ENCODE results near the gene MYOF.
"Not testable (repeated sequence)": the region's sequence is repeated elsewhere in the genome, so short reads cannot be mapped to it uniquely, and the experiment has no call there.

The MYOF gene

GRCh38 chr10:93420091-93420490, 62.0 kb downstream of the MYOF start:
- no peak for TF ChIP-seq CTCF (IDR thresholded peaks at IDR 0.05; ENCODE audit: extremely low read depth, missing control alignments)
- DNase-seq (ENCODE audit: low spot score), result no peak

DNA sequence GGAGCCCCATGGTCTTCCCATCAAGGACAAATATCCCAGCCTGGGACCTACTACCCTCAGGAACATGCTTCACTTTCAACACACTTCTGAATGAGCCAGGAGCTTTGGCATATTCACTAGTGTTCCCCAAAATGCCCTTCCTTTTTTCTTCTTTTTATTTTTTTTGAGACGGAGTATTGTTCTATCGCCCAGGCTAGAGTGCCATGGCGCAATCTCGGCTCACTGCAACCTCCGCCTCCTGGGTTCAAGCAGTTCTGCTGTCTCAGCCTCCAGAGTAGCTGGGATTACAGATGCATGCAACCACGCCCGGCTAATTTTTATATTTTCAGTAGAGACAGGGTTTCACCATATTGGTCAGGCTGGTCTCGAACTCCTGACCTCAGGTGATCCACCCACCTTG, 63.1 kb downstream of the MYOF start:
- not testable (repeated sequence) for DNase-seq (ENCODE audit: low spot score)

DNA sequence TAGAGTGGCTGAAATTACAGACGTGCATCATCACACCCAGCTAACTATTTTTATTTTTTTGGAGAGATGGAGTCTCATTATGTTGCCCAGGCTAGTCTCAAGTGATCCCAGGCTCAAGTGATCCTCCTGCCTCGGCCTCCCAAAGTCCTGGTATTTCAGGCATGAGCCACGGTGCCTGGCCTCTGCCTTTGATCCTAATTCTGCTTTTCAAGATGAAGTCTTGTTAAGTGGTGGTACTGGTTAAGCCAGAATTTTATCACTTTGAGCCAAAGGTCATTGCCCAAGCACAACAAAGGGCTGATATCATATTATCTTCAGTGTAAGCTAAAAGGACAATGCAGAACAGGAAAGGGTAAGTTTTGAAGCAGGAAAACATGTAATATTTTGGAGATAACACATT, 64.2 kb downstream of the MYOF start:
- no peak for DNase-seq (ENCODE audit: low spot score)
- TF ChIP-seq CTCF (IDR thresholded peaks at IDR 0.05; ENCODE audit: extremely low read depth, missing control alignments), result no peak

- DNase-seq (ENCODE audit: low spot score), result no peak
Observed at GRCh38 chr10:93417266-93417665, 64.9 kb downstream of the MYOF start.

DNA sequence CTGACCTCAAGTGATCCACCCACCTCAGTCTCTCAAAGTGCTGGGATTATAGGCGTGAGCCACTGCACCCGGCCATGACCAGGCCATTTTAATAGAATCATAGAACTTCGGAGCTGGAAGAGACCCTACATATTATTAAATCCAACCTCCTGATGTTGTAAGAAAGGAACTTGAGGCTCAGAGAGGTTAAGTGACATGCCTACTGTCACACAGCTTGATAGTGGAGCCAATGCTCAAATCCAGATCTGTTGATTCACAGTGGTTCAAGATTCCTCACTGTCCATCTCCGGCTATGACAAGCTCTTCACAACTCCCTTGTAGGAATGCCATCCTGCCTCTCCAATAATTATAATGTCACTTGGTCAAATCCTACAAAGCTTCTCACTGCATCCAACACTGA, 65.3 kb downstream of the MYOF start:
- TF ChIP-seq CTCF (IDR thresholded peaks at IDR 0.05; ENCODE audit: extremely low read depth, missing control alignments), result no peak

More at GRCh38 chr10:93417266-93417665, 64.9 kb downstream of the MYOF start:
- TF ChIP-seq CTCF (IDR thresholded peaks at IDR 0.05; ENCODE audit: extremely low read depth, missing control alignments), result no peak

DNA sequence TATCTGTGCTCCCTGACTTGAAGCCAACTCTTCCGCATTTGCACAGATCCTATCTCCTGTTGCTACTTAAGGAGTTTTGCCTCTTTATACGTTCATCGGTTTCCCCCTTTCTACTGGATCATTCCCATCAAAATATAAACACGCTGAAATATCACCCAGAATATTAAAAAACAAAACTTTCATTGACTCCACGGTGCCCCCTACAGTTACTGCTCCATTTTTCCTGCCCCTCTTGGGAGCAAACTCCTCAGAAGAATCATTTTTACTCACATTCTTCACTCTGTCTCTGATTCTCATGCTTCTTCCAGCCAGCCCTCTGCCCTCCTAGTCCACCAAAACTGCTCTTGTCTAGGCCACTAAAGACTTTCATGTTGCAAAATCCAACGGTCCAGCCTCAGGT, 66.4 kb downstream of the MYOF start:
- no peak for DNase-seq (ENCODE audit: low spot score)
- no peak for TF ChIP-seq CTCF (IDR thresholded peaks at IDR 0.05; ENCODE audit: extremely low read depth, missing control alignments)

More for the DNA sequence above, 65.3 kb downstream of the MYOF start:
- DNase-seq (ENCODE audit: low spot score), result no peak

GRCh38 chr10:93413252-93413689, 68.9 kb downstream of the MYOF start:
- DNase-seq (ENCODE audit: low spot score), result no peak
- no peak for TF ChIP-seq CTCF (IDR thresholded peaks at IDR 0.05; ENCODE audit: extremely low read depth, missing control alignments)

- no peak for DNase-seq (ENCODE audit: low spot score)
- no peak for TF ChIP-seq CTCF (IDR thresholded peaks at IDR 0.05; ENCODE audit: extremely low read depth, missing control alignments)
Observed at GRCh38 chr10:93412801-93413200, 69.3 kb downstream of the MYOF start.

Data from GM20000 (cell line).